ENCODE data around the gene ATP6V1F.
A peak's percentile ranks its signal among the peaks of the same experiment; 100 is the strongest.

ATP6V1F gene

GRCh38 chr7:128840326-128841170 lies 22.1 kb upstream of the ATP6V1F start:
- WGBS (ENCODE audit: insufficient coverage), result 97% methylated on average over 20 of the region's 23 CpGs
- ChIA-PET POLR2A (no interaction called here), CTCF (interaction anchor here (1.0 to 8.1 kb wide), 7 partner anchors 8 to 46 kb away, joined by 3 to 83 read pairs (median 4); no protein-coding TSS in a partner anchor)
- H3K4me1 ChIP-seq (ENCODE audit: control extremely low read depth in 1 of 4, control insufficient read depth in 4 of 4, insufficient read depth in 4 of 4, low read length in 3 of 4), result peaks cover 0 to 6% (median 2%) of the 10 kb centered on the region in 4 experiments
- DNase-seq, result no peak
- H3K36me3 ChIP-seq (ENCODE audit: control insufficient read depth in 4 of 4, insufficient read depth in 4 of 4, low read length in 3 of 4), result no peaks in the 10 kb centered on the region
- no peak overlapping the region for H3K4me3 ChIP-seq (ENCODE audit: control insufficient read depth in 1 of 7, extremely low read depth in 1 of 7, insufficient read depth in 4 of 7, low read depth in 2 of 7, low read length in 6 of 7)
- no peaks in the 10 kb centered on the region for H3K9me3 ChIP-seq (ENCODE audit: control extremely low read depth in 1 of 5, control insufficient read depth in 4 of 5, insufficient read depth in 2 of 5, low read depth in 1 of 5, low read length in 4 of 5)
- H3K27ac ChIP-seq (ENCODE audit: insufficient read depth in 1 of 2, low read depth in 1 of 2, low read length in 2 of 2, poor library complexity in 1 of 2, severe bottlenecking in 2 of 2), result no peak overlapping the region
- H3K27me3 ChIP-seq (replicated peaks in 2 of 5; ENCODE audit: control insufficient read depth in 4 of 5, insufficient read depth in 5 of 5, low read length in 4 of 5), result no peaks in the 10 kb centered on the region

- Histone ChIP-seq H3K4me1 (ENCODE audit: control extremely low read depth in 1 of 4, control insufficient read depth in 4 of 4, insufficient read depth in 4 of 4, low read length in 3 of 4) (peaks cover 0 to 6% (median 2%) of the 10 kb centered on the region in 4 experiments), H3K9me3 (ENCODE audit: control extremely low read depth in 1 of 5, control insufficient read depth in 4 of 5, insufficient read depth in 2 of 5, low read depth in 1 of 5, low read length in 4 of 5) (no peaks in the 10 kb centered on the region), H3K27me3 (replicated peaks in 2 of 5; ENCODE audit: control insufficient read depth in 4 of 5, insufficient read depth in 5 of 5, low read length in 4 of 5) (no peaks in the 10 kb centered on the region), H3K4me3 (ENCODE audit: control insufficient read depth in 1 of 7, extremely low read depth in 1 of 7, insufficient read depth in 4 of 7, low read depth in 2 of 7, low read length in 6 of 7) (no peak overlapping the region), H3K27ac (ENCODE audit: insufficient read depth in 1 of 2, low read depth in 1 of 2, low read length in 2 of 2, poor library complexity in 1 of 2, severe bottlenecking in 2 of 2) (no peak overlapping the region), H3K36me3 (ENCODE audit: control insufficient read depth in 4 of 4, insufficient read depth in 4 of 4, low read length in 3 of 4) (no peaks in the 10 kb centered on the region)
- DNase-seq, result no peak
- WGBS (ENCODE audit: insufficient coverage), result 94% methylated on average over 14 of the region's 17 CpGs
- CTCF ChIA-PET, result interaction anchor here (0.9 to 8.1 kb wide), 10 partner anchors 9 to 363 kb away, joined by 3 to 83 read pairs (median 3); no protein-coding TSS in a partner anchor
- POLR2A ChIA-PET, result no interaction called here
Observed at GRCh38 chr7:128841171-128841690, 21.4 kb upstream of the ATP6V1F start.

GRCh38 chr7:128841921-128842673 lies 20.6 kb upstream of the ATP6V1F start:
- 57% methylated on average over 24 of the region's 35 CpGs for WGBS (ENCODE audit: insufficient coverage)
- ChIA-PET POLR2A (interaction anchor here (0.5 to 1.0 kb wide), 2 partner anchors 9 to 11 kb away, joined by 3 read pairs; no protein-coding TSS in a partner anchor), CTCF (interaction anchor here (0.7 to 8.1 kb wide), 16 partner anchors 9 to 389 kb away, joined by 3 to 83 read pairs (median 4); no protein-coding TSS in a partner anchor)
- Histone ChIP-seq H3K27ac (ENCODE audit: insufficient read depth in 1 of 2, low read depth in 1 of 2, low read length in 2 of 2, poor library complexity in 1 of 2, severe bottlenecking in 2 of 2) (no peak overlapping the region), H3K4me1 (ENCODE audit: control extremely low read depth in 1 of 4, control insufficient read depth in 4 of 4, insufficient read depth in 4 of 4, low read length in 3 of 4) (peaks cover 0 to 6% (median 2%) of the 10 kb centered on the region in 4 experiments), H3K4me3 (ENCODE audit: control insufficient read depth in 1 of 7, extremely low read depth in 1 of 7, insufficient read depth in 4 of 7, low read depth in 2 of 7, low read length in 6 of 7) (peak overlapping the region in 2 of 7 experiments; percentile 26 to 75), H3K36me3 (ENCODE audit: control insufficient read depth in 4 of 4, insufficient read depth in 4 of 4, low read length in 3 of 4) (no peaks in the 10 kb centered on the region), H3K9me3 (ENCODE audit: control extremely low read depth in 1 of 5, control insufficient read depth in 4 of 5, insufficient read depth in 2 of 5, low read depth in 1 of 5, low read length in 4 of 5) (no peaks in the 10 kb centered on the region), H3K27me3 (replicated peaks in 2 of 5; ENCODE audit: control insufficient read depth in 4 of 5, insufficient read depth in 5 of 5, low read length in 4 of 5) (no peaks in the 10 kb centered on the region)
- peak; percentile 56 to 70 (median 66) for DNase-seq

GRCh38 chr7:128842674-128843641 lies 19.7 kb upstream of the ATP6V1F start:
- ChIA-PET CTCF (interaction anchor here (0.7 to 8.1 kb wide), 14 partner anchors 8 to 390 kb away, joined by 3 to 83 read pairs (median 4); partner anchors contain the start of gene ATP6V1F), POLR2A (interaction anchor here (1.0 kb wide), 1 partner anchor 10 kb away, joined by 3 read pairs; no protein-coding TSS in a partner anchor)
- Histone ChIP-seq H3K27me3 (replicated peaks in 2 of 5; ENCODE audit: control insufficient read depth in 4 of 5, insufficient read depth in 5 of 5, low read length in 4 of 5) (no peaks in the 10 kb centered on the region), H3K27ac (ENCODE audit: insufficient read depth in 1 of 2, low read depth in 1 of 2, low read length in 2 of 2, poor library complexity in 1 of 2, severe bottlenecking in 2 of 2) (no peak overlapping the region), H3K9me3 (ENCODE audit: control extremely low read depth in 1 of 5, control insufficient read depth in 4 of 5, insufficient read depth in 2 of 5, low read depth in 1 of 5, low read length in 4 of 5) (no peaks in the 10 kb centered on the region), H3K4me3 (ENCODE audit: control insufficient read depth in 1 of 7, extremely low read depth in 1 of 7, insufficient read depth in 4 of 7, low read depth in 2 of 7, low read length in 6 of 7) (peak overlapping the region in 1 of 7 experiments; percentile 75), H3K36me3 (ENCODE audit: control insufficient read depth in 4 of 4, insufficient read depth in 4 of 4, low read length in 3 of 4) (no peaks in the 10 kb centered on the region), H3K4me1 (ENCODE audit: control extremely low read depth in 1 of 4, control insufficient read depth in 4 of 4, insufficient read depth in 4 of 4, low read length in 3 of 4) (peaks cover 0 to 6% (median 2%) of the 10 kb centered on the region in 4 experiments)
- no peak for DNase-seq
- 96% methylated on average over 38 of the region's 38 CpGs for WGBS (ENCODE audit: insufficient coverage)

GRCh38 chr7:128843938-128844621 lies 18.6 kb upstream of the ATP6V1F start:
- Histone ChIP-seq H3K9me3 (ENCODE audit: control extremely low read depth in 1 of 5, control insufficient read depth in 4 of 5, insufficient read depth in 2 of 5, low read depth in 1 of 5, low read length in 4 of 5) (no peaks in the 10 kb centered on the region), H3K4me1 (ENCODE audit: control extremely low read depth in 1 of 4, control insufficient read depth in 4 of 4, insufficient read depth in 4 of 4, low read length in 3 of 4) (peaks cover 0 to 6% (median 2%) of the 10 kb centered on the region in 4 experiments), H3K27me3 (replicated peaks in 2 of 5; ENCODE audit: control insufficient read depth in 4 of 5, insufficient read depth in 5 of 5, low read length in 4 of 5) (no peaks in the 10 kb centered on the region), H3K27ac (ENCODE audit: insufficient read depth in 1 of 2, low read depth in 1 of 2, low read length in 2 of 2, poor library complexity in 1 of 2, severe bottlenecking in 2 of 2) (no peak overlapping the region), H3K36me3 (ENCODE audit: control insufficient read depth in 4 of 4, insufficient read depth in 4 of 4, low read length in 3 of 4) (no peaks in the 10 kb centered on the region), H3K4me3 (ENCODE audit: control insufficient read depth in 1 of 7, extremely low read depth in 1 of 7, insufficient read depth in 4 of 7, low read depth in 2 of 7, low read length in 6 of 7) (no peak overlapping the region)
- ChIA-PET CTCF (interaction anchor here (0.9 to 8.1 kb wide), 5 partner anchors 12 to 37 kb away, joined by 3 to 83 read pairs (median 8); partner anchors contain the start of gene ATP6V1F), POLR2A (no interaction called here)
- WGBS (ENCODE audit: insufficient coverage), result 97% methylated on average over 16 of the region's 17 CpGs
- no peak for DNase-seq

Data from common myeloid progenitor, CD34-positive (primary cell).